ENCODE measurements around the gene MTERF4.

The MTERF4 gene

DNA sequence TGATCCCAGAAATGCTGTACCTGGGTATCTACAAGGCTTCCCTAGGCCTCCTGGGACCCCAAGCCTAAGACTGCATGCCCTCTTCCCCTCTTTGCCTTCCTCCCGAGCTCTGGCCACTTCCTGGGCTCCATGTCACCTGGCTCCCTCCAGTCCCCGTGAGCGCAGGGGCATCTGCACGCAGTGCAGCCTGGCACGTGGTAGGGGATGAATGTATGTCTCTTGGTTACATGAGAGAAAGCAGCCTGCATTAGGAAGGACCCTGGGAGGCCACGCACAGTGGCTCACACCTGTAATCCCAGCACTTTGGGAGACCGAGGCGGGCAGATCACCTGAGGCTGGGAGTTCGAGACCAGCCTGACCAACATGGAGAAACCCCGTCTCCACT lies 31.3 kb upstream of the MTERF4 start:
- no peak for DNase-seq

DNA sequence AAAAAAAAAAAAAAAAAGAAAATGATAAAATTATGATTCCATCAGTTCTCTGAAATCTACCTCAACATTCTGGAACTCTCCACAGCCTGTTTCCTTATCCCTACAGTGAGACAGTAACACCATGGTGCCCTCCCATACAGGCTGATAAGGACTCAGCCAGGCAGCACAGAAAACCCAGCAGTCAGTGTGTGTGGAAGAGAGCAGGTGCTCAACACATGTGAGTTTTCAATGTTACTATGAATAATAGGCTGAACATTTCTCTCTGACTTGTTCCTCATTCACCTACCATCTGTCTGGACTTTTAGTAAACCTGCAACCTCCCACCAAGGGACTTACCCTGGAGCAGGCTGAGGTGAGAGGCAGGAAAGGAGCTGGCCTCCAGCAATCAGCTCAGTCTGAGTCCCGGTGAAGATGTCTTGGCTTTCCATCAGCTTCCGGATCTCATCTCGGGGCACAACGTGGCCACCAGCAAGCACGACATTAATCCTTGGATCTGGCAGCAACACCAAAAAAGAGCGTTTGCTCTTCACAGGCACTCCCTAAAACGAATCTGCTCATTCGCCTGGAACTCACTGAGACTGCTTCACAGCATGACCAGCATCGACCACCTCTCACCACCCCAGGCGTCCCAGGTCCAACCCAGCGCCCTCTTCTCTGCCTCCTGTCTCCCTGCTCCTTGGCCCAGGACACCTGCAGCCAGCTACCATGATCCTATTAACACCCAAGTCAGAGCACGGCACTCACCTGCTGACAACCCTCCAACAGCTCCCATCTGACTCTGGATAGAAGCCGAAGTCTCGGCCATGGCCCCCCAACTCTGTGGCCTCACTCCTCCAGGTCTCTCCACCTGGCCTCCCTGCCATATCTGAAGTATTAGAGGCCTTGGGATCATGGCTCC lies 30.7 kb upstream of the MTERF4 start:
- no peak for DNase-seq

DNA sequence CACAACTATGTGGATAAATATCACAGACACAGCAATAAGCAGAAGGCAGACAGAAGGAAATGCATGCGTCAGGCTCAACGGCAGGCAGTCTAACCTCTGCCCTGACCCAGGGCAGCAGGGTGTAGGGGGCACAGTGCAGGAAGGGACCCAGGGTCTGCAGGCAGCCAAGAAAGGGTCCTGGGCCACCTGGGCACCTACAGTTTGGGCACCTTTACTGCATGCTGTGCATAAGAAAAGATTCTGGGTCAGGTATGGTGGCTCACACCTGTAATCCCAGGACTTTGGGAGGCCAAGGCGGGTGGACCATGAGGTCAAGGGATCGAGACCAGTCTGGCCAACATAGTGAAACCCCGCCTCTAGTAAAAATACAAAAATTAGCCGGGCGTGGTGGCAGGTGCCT lies 29.4 kb upstream of the MTERF4 start:
- no peak for DNase-seq

DNA sequence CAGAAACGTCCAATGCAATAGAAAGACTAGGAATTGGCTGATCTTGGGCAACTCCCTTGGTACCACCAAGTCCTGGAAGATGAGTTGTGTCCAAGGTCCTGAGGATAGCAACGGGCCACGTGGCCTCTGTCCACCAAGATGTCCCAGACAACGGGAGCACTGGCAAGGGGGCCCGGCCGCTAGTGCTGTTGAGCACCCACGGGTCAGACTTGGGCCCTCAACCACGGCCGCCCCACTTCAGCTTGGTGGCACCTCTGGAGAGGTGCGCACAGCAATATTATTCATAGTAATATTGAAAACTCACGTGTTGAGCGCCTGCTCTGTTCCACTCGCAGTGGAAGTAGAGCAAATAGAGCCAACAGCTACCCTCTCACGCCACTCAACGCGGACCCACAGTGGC lies 28.2 kb upstream of the MTERF4 start:
- no peak for DNase-seq

DNA sequence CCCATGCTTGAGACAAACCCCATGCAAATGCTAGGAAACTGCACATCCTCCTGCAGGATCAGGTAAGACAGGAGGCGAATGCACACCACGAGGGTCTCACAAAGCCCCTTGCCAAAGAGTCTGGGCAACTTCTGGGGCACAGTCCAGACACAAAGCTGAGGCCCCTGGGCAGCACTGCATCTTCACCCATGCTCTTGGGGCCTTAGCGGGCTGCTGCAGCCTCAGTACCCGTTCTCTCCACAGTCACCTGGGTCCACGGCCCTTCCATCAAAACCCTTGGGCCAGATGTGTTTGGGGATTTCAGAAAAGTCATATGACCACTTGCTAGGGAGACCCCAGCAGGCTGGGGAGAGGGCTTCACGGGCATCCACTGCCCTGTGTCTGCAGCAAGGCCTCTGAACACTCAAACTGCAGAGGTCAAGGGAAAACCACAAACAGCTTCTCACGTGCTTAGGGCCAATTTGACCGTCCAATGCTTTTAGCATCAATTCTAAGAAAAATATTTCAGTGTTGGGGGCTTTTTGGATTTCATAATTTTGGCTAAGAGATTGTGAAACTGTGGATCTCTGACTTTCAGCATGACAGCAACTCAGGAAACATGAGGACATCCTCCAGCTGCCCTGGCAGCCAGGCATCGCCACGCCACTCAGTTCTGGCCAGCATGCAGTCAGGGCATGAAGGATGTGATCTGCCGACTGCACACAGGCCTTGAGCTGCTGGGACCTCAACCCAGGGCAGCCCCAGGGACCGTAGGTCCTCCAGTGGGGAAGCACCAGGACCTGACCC lies 27.2 kb upstream of the MTERF4 start:
- DNase-seq: no peak

DNA sequence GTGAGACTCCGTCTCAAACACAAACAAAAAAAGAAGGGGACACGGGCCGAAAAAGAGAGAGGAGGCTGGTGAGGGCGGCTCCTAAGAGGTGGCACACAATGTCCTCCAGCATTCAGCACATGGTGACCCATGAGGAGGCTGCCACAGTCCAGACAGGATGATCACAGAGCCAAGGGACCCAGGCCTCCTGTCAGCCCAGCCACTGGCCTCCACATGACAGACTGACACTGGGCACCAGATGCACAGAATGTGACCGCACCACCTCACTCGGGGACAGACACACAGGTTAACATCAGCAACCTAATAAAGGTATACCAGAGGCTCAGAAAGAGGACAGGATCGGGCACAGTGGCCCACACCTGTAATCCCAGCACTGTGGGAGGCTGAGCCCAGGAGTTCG lies 26.2 kb upstream of the MTERF4 start:
- no peak for DNase-seq

DNA sequence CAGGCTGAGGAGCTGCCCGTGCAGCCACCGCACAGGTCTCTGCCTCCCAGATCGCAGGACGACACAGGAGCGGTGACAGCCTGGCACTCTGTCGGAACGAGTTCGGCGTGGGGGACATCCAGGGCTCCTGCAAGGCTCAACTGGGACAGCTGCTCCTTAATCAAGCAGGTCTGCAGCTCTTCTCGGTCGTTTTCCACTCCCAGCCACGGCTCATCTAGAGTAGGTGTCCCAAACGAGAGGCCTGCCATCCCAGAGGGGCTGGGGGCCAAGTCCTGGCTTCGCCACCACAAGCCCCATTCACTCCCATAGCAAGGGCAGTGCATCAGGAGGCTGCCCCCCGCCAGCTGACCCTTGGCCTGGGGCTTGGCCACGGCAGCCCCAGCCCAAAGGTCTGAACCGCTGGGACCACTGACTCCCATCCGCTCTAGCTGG lies 24.7 kb upstream of the MTERF4 start:
- DNase-seq: no peak

DNA sequence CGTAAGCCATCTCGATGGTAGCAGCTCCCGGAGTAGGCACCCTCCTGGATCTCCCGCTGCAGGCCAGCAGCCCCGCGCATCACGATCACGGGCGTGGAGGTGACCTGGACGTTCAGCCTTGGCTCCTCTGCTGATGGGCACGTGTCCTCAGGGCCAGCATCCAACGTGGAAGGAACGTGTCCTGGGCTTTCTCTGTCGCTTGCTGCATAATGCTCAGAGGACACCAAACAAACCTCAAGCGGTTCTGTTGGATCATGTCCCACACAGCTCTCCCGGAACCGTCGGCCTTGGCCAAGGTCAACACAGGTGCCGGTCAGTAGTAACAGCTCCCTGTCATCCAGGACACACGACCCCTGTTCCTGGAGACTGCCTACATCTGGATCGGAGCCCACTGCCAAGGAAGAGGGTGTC lies 24.1 kb upstream of the MTERF4 start:
- DNase-seq: no peak

DNA sequence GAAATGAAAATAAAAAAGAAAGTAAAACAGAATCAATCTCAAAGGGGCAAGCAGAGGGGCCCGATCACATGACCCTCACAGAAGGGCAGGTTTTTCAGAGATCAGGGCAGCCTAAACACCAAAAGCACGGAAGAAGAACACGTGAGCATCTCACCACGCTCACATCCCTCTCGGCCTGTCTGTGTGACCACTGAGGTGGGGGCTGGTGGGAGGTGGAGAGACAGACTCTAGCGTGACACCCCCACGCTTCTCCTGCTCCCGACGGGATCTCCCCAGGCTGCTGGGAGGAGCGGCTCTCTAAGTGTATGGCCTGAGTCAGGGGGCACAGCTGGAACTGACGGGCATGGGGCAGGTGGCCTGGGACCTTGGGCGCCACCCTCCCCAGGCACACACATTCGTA lies 23.5 kb upstream of the MTERF4 start:
- DNase-seq: no peak

DNA sequence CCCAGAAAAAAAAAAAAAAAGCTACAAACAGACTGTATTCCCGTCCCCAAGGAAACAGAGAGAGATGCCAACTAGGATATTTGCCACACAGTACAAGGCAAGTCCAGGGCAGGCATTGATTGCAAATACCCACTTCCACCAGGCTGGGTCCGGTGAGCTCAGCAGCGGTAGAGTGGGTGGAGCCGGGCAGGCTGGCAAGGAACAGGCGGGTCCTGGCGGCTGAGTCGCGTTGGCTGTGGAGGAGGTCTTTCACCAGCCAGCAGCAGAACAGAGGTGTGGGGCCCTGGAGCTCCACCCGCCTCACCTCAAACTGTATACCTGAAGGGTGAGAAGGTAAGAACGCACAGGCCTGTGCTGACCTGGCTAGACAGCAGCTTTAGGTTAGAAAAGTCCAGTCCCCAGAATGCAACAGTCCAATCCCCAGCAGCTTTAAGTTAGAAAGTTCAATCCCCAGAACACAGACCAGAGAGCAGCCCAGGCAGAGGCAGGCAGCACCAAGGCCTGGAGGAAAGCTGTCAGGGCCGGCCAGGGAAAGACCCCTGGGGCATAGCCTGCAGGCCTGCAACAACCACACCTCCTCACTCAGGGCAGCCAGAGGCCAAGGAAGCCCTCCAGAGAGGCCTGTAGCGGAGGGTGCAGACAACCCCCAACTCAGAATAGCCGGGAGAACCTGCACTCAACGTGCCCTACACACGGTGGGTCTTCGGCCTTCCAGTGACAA lies 21.9 kb upstream of the MTERF4 start:
- no peak for DNase-seq

DNA sequence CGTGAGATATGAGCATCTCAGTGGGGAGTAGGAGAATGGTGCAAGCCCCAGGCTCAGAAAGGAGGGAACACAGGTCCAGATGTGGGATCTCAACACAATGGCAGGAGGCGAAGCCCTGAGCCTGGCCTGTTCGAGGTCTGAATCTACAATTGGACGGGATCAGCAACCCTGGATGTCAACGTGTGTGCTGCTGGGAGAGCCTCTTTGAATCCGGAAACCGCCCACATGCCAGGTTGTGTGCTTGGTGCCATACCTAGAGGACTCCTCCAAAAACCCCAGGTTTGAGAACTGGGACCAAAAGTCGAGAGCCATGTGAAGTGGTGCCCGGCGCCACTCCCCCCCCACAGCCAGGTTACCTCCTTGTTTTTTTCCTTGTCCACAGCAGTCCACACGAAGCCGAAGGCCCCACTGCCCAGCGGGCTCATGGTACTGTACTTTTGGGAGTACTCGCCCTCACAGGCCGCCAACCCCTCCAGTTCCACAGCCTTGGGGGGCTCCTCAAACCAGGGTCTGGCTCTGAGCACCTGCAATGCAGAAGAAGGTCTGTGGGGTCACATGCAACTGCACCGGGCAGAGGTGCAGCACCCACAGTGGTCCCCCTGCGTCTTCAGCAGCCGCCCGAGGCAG lies 20.4 kb upstream of the MTERF4 start:
- DNase-seq: no peak

DNA sequence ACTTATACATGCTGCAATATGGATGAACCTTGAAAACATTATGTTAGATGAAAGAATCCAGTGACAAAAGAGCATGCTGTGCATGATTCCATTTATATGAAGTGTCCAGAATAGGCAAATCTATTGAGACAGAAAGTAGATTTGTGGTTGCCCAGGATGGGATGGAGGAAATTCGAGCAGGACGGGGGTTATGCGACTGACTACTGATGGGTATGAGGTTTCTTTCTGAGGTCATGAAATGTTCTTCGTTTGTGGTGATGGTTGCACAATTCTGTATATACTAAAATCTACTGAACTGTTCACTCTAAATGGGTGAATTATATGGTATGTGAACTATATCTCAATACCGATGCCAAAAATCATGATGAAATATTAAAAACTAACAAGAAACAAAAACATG lies 18.9 kb upstream of the MTERF4 start:
- DNase-seq: no peak

DNA sequence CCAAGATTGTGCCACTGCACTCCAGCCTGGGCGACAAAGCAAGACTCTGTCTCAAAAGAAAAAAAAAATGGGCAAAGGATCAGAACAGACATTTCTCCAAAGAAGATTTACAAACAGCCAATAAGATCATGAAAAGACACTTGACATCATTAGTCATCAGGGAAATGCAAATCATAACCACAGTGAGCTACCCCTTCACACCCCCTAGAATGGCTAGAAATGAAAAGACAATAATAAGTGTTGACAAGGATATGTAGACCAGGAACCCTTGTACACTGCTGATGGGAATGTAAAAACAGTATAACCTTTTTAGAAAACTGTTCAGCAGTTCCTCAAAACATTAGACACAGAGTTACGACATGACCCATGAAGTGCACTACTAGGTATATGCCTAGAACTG lies 18.4 kb upstream of the MTERF4 start:
- DNase-seq: no peak

DNA sequence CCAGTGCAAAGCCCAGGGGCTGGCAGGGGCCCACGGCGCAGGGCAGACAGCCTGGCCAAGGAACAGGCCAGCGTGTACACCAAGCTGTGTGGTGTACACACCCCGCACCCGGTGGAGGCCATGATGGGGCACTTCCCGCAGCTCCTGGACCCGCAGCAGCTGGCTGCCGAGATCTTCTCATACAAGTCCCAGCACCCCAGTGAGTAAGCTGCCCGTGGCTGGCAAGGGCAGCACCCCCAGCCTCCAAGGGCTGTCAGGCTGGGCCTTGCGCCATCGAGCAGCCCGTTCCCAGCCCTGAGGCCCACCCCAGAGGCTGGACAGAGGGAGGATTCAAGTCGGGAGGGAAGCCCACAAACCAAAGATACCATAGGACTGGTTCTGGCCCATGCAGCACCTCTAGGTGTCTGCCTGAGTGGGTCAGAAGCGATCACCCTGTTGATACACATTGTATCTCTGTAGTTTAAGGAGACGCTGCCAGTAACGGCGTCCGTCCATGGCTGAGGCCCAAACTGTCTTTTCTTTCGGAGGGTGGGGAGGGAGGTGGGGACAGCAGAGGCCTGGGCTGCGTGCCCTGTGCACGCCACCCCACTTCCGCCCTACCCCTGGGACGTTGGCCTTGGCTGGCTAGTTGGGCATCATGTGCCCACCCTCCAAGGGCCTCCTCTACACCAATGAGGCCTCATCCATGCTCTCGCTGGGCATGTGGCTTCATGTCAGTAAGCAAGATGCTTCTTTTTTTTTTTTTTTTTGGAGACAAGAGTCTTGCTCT lies 16.8 kb upstream of the MTERF4 start:
- no peak for DNase-seq

DNA sequence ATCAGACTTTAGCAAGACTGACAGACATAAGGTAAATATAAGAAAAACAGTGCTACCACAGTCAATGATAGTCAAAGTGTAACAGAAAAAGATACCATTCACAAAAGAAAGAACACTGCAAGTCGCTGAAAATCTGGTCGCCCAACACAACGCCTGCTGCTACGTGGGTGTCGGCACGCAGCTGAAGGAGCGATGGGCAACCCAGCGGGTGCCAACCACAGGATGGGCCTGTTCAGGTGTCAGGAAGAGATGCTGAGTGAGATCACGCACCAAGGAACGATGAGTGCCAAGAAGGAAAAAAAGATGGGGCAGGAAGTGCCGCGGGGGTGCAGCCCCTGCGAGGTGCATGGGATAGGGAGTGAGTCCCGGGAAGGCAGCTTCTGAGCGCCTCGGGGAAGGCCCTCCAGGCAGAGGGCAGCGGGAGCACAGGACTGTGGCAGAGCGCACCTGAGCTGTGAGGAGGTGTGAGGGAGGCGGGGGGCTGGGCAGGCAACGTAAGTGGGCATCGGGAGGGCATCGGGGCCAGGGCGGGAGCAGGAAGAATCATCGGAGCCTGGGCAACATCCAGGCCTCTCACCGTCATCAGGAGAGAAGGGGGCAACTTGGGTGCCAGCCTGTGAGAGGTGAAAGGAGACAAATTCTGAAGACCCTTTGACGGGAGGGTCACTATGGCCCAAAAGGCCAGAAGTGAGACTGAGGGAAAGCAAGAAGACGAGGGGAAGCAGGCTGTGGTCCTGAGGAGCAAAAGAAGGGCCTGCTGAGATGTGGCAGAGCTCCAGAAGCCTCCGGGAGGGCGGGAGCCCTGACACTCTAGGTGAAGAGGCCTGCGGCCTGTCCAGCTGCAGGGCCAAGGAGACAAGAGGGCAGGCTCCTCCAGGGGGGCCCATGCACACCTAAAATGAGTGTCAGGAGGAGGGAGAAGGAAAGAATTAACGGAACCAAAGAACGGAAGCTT lies 14.8 kb upstream of the MTERF4 start:
- DNase-seq: no peak

DNA sequence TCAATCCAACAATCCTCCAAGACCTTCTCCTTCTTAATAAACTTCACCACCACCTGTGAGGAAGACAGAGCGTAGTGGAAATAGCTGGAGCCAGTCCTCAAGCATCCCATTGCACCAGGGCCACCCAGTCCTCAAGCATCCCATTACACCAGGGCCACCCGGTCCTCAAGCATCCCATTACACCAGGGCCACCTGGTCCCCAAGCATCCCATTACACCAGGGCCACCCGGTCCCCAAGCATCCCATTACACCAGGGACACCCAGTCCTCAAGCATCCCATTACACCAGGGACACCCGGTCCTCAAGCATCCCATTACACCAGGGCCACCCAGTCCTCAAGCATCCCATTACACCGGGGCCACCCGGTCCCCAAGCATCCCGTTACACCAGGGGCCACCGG lies 13.3 kb upstream of the MTERF4 start:
- DNase-seq: no peak

DNA sequence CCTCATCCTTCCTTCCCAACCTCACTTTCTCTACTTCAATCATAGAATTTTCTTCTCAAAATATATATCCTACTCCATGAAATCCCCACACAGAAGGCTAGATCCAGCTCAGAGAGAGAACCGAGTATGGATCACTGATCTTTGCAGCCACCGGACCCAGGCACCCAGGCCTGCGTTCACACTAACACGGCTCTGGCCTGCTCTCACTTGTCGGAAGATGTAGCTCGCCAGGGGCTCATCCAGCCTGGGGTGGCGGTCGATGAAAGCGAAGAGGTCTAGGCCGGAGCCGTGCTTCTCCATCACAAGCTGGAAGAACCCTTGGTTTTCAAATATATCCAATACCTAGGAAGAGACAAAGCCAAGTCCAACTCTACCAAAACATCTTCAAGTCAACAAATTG lies 12.7 kb upstream of the MTERF4 start:
- DNase-seq: no peak

DNA sequence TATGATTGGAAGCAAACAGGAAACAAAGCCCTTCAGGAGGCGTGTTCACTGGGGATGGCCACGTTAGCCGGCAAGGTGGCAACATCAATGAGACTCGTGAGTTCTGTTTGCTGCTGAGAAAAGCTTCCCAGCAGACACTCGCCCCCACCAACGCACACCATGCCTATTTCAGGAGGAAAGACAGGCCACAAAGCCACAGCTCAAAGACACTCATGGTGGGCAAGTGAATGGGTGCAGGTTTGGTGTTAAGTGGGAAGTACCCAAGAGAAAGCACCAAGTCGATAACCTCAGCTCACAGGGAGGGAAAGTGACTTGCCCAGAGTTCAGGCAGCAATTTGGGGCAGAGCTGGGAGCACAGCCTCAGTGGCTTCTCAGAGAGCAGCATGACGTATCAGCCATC lies 10.5 kb upstream of the MTERF4 start:
- no peak for DNase-seq

DNA sequence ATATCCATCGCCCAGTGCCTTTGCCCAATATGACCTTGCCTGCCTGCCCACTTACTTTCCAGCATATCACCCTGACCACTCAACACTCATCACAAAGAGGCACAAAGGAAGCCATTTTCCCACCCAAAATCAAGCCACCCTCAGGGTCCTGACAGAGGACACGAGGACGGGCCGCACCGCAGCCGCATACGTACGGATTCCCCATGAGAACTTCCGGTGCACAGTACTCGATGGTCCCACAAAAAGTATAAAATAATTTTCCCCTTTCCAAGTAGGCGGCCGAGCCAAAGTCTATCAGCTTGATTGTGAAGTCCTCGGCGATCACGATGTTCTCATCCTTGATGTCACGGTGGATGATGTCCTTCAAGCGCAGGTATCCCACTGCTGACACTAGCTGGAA lies 10.0 kb upstream of the MTERF4 start:
- no peak for DNase-seq

DNA sequence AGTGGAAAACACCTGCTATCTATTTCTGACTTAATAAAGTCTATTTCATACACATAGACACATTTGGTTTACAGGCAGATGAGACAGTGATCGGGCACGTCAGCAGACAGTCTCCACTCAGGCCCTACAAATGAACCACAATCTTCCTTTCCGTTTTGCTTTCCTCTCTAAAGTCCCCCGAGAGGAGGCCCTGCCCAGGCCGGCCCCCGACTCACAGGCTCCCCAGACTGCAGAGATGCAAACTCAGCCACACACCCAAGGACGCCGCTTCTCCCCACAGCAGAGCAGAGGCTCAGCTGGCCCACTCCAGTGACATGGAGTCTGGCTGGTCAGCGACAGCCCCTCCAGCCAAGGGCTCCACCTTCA lies 9.3 kb upstream of the MTERF4 start:
- DNase-seq: no peak
